ENCODE results near the gene ZNF592.

- TF ChIP-seq, protein P1, sequence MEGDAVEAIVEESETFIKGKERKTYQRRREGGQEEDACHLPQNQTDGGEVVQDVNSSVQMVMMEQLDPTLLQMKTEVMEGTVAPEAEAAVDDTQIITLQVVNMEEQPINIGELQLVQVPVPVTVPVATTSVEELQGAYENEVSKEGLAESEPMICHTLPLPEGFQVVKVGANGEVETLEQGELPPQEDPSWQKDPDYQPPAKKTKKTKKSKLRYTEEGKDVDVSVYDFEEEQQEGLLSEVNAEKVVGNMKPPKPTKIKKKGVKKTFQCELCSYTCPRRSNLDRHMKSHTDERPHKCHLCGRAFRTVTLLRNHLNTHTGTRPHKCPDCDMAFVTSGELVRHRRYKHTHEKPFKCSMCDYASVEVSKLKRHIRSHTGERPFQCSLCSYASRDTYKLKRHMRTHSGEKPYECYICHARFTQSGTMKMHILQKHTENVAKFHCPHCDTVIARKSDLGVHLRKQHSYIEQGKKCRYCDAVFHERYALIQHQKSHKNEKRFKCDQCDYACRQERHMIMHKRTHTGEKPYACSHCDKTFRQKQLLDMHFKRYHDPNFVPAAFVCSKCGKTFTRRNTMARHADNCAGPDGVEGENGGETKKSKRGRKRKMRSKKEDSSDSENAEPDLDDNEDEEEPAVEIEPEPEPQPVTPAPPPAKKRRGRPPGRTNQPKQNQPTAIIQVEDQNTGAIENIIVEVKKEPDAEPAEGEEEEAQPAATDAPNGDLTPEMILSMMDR (conservative IDR thresholded peaks at IDR 0.05 in 1 of 2, IDR thresholded peaks at IDR 0.05 in 1 of 2; ENCODE audit: extremely low read depth in 1 of 2, insufficient read depth in 1 of 2, low read depth in 1 of 2, low read length in 2 of 2), result no peak
- TF ChIP-seq EZH2 (IDR thresholded peaks at IDR 0.05; ENCODE audit: borderline replicate concordance, low read length), result no peak
Observed at GRCh38 chr15:84840741-84841429, 92.5 kb downstream of the ZNF592 start.
